Natural killer cell treated with Interleukin-12 subunit alpha and Interleukin-12 subunit beta and Interleukin-15 and Interleukin-18, amount 100 ng/mL, for 72 hours (primary cell): ENCODE data around the gene TP53I13. TPM values are rescaled to one million over a fixed set of nuclear protein-coding genes. Genes with fewer than 3 reads are reported as not detected.

Source experiments
- ATAC-seq, 2 donors: fragments of 150-1000 bp; cut with Tn5 transposase in 1 of 2; sonication (Bioruptor Pico), chemical (Tn5 transposase) in 1 of 2; 2 replicates each; pipeline ENCODE4 v1.10.0; 2021
- DNase-seq: peaks from one replicate; pipeline ENCODE4 v3.0.0; 2022; ENCODE audit warnings: low spot score
- H3K27ac Mint-ChIP-seq, 2 donors: 1 replicate in 1 of 2; 2 replicates in 1 of 2; pipeline ENCODE4 v1.8.0; 2022; ENCODE audit warnings: mixed read lengths in 2 of 2, mild to moderate bottlenecking in 1 of 2, moderate library complexity in 1 of 2
- H3K27me3 Mint-ChIP-seq, 2 donors: 1 replicate in 1 of 2; 2 replicates in 1 of 2; pipeline ENCODE4 v1.8.0; 2022; ENCODE audit warnings: mixed read lengths in 2 of 2
- H3K36me3 Mint-ChIP-seq: one replicate; pipeline ENCODE4 v1.8.0; 2022; ENCODE audit warnings: mixed read lengths
- H3K4me1 Mint-ChIP-seq, 2 donors: 1 replicate in 1 of 2; 2 replicates in 1 of 2; pipeline ENCODE4 v1.8.0; 2022; ENCODE audit warnings: low read depth in 2 of 2, mixed read lengths in 2 of 2, mild to moderate bottlenecking in 1 of 2
- H3K4me3 Mint-ChIP-seq: one replicate; pipeline ENCODE4 v1.8.0; 2022; ENCODE audit warnings: mixed read lengths
- H3K9me3 Mint-ChIP-seq: 2 replicates; pipeline ENCODE4 v1.8.0; 2022; ENCODE audit warnings: mixed read lengths
- total RNA-seq, 2 donors: library from RNA; stranded (reverse); gene quantifications; one replicate each; pipeline ENCODE4 v1.2.3, GENCODE V29; 2022

Gene TP53I13
- total RNA-seq, 2 donors from 2014 or later: 61.6 to 95.5 TPM

DNA sequence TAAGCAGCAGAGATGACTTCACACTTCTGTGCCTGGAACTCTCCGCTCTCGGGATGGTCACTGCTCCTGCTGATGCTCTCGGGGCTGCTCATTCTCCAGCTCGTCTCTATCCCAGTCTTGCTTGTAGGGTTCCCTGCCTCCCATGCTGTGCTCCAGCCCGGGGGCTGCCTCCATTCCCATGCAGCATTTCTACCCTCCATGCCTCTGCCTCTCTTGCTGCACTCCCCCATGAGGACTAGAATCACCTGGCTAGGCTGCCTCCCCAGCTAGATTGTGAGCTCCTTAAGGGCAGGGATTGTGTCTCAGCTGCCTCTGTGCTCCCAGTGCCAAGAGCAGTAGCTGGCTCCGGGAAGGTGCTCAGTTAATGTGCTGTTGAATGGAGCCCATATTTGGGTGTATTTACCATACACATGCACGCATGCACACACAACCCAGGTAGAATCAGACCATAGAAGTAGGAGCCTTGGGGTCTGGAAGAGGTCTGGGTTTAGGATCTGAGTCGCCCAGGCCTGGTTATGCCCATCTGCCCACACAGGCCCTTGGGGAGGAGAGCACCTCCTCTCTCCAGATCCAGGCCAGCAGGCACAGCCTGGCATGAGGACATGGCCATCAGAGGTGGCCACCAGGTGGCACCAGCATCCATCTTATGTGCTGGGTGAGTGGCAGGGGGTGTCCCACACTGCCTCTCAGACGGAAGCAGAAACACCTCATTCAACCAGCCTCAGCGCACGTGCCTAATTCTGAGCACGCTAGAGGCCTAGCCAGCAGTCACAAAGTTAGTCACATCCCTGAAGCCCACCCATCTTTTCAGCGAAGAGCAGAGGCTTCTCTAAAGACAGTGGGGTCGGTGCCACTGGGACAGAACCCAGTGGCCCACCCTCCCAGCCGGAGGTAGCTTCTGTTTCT lies 11.6 kb downstream of the TP53I13 start:
- Mint-ChIP-seq H3K27ac (peak overlapping the region; percentile 23 to 78), H3K4me3 (no peak overlapping the region), H3K9me3 (no peaks in the 10 kb centered on the region), H3K4me1 (peaks cover 13 to 21% of the 10 kb centered on the region in 2 donors), H3K36me3 (no peaks in the 10 kb centered on the region), H3K27me3 (no peaks in the 10 kb centered on the region)
- ATAC-seq (peak; percentile 91 to 93), DNase-seq (peak; percentile 87)

DNA sequence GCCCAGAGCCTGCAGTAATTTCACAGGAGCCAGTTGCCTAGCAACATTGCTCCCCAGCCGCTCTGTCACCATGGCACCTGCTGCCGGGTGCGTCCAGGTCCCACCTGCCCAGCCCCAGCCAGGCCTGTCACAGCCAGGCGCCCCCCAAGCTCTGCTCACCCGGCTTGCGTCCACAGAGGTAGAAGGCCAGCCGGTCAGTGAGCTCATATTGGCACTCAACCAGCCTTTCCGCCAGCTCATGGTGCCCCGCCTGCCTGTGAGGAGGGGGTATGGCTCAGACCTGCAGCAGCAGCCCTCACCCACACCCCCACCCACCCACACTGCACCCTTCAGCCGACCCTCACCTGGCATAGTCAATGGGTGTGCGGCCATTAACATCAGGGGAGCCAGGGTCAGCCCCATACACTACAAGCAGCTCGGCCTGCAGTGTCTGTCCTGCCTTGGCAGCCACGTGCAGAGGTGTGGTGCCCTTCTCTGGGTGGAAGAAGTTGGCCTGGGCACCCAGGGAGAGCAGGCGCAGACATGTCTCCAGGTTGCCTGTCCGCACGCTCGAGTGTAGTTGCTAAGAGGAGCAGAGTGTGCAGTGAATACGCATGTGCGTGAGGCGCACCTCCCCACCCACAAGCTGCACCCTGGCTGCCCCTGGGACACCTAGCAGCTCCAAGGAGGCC lies 13.2 kb downstream of the TP53I13 start:
- peaks cover 24 to 28% of the 10 kb centered on the region in 2 donors for H3K4me1 Mint-ChIP-seq
- H3K4me3 Mint-ChIP-seq: no peak overlapping the region
- no peak overlapping the region for H3K27ac Mint-ChIP-seq
- no peak for ATAC-seq
- no peaks in the 10 kb centered on the region for H3K36me3 Mint-ChIP-seq
- H3K9me3 Mint-ChIP-seq: no peaks in the 10 kb centered on the region
- DNase-seq: no peak
- H3K27me3 Mint-ChIP-seq: no peaks in the 10 kb centered on the region

GRCh38 chr17:29582254-29582765 lies 13.8 kb downstream of the TP53I13 start:
- no peak for DNase-seq
- H3K27me3 Mint-ChIP-seq: no peaks in the 10 kb centered on the region
- H3K36me3 Mint-ChIP-seq: no peaks in the 10 kb centered on the region
- H3K4me3 Mint-ChIP-seq: no peak overlapping the region
- H3K27ac Mint-ChIP-seq: no peak overlapping the region
- peaks cover 26 to 29% of the 10 kb centered on the region in 2 donors for H3K4me1 Mint-ChIP-seq
- H3K9me3 Mint-ChIP-seq: no peaks in the 10 kb centered on the region
- no peak for ATAC-seq

GRCh38 chr17:29582772-29583171 lies 14.3 kb downstream of the TP53I13 start:
- no peak for DNase-seq

DNA sequence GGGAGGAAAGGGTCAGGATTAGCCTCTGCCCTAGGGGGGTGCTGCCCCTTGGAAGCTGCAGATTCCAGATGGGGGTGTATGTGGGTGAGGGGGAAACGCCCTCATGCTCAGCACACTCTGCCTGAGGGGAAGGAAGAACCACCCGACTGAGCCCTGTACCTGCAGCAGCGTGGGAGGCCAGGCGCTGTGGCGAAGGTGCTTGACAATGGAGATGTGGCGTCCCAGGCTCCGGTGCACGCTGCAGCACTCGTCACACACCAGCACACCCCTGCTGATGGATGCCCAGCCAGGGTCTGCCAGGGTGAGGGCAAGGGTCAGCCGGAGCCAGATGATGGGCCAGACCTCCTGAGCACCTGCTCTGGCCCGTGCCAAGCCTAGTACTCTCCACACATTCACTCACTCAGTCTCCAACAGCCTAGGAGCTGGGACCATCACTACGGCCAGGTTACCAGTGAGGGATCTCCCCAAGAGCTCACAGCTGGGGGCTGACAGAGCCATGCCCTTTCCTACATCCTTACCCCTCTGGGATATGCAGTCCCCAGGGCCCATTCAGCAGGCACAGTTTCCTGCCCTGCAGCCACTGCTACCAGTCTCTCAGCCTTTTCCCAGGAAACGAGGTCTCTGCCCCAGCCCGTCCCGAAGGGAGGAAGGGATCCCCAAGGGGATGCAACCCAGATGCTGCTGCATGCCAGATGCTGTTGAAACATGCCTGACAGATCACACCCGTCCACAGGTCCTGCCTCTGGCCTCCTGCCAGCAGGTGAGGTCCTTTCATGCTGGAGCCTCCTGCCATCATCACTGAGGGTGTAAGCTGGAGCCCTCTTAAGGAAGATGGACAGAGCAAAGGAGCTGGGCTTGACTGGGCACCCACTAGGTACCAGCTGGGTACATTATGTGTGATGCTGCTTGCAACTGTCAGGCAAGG lies 15.1 kb downstream of the TP53I13 start:
- Mint-ChIP-seq H3K27me3 (no peaks in the 10 kb centered on the region), H3K27ac (peak overlapping the region; percentile 39 to 72), H3K4me1 (peaks cover 38 to 39% of the 10 kb centered on the region in 2 donors), H3K36me3 (no peaks in the 10 kb centered on the region), H3K9me3 (no peaks in the 10 kb centered on the region), H3K4me3 (no peak overlapping the region)
- DNase-seq (no peak), ATAC-seq (no peak)

More at GRCh38 chr17:29582772-29583171, 14.3 kb downstream of the TP53I13 start:
- Mint-ChIP-seq H3K4me1 (peaks cover 31 to 34% of the 10 kb centered on the region in 2 donors), H3K27ac (no peak overlapping the region), H3K4me3 (no peak overlapping the region), H3K36me3 (no peaks in the 10 kb centered on the region), H3K27me3 (no peaks in the 10 kb centered on the region), H3K9me3 (no peaks in the 10 kb centered on the region)
- no peak for ATAC-seq

DNA sequence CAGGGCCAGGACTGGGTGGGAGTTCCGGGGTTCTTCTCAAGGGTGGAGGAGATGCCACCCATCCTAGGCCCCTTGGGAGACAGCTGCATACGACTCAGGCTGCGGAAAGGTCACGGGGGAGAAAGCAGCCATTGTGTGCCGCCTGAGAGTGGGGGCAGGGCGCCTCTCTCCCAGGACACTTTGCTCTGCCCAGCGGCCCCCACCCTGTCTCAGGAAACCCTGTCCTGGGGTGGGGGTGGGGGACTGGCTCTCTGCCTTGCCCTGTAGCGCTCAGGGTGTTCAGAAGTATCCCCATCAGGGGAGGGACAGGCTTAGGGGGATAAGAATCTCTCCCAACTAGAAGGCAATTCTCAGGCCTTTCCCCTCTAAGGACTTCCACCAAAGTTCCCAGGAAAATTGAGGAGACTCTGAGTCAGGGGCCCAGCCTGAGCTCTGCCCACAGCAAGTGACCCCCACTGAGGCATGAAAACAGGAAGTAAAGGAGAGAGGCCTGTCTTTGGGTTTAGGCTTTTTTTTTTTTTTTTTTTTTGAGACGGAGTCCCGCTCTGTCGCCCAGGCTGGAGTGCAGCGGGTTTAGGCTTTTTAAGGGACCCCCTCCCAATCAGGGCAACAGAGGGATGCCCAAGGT lies 16.1 kb downstream of the TP53I13 start:
- no peaks in the 10 kb centered on the region for H3K27me3 Mint-ChIP-seq
- ATAC-seq (no peak), DNase-seq (no peak)
- no peaks in the 10 kb centered on the region for H3K36me3 Mint-ChIP-seq
- peak overlapping the region; percentile 56 to 72 for H3K27ac Mint-ChIP-seq
- no peaks in the 10 kb centered on the region for H3K9me3 Mint-ChIP-seq
- H3K4me1 Mint-ChIP-seq: peaks cover 36 to 38% of the 10 kb centered on the region in 2 donors
- peak overlapping the region; percentile 55 for H3K4me3 Mint-ChIP-seq

- Mint-ChIP-seq H3K4me1 (peaks cover 38 to 40% of the 10 kb centered on the region in 2 donors), H3K4me3 (peak overlapping the region; percentile 55), H3K27me3 (no peaks in the 10 kb centered on the region), H3K9me3 (no peaks in the 10 kb centered on the region), H3K36me3 (no peaks in the 10 kb centered on the region), H3K27ac (peak overlapping the region; percentile 56 to 72)
- no peak for ATAC-seq
- DNase-seq: no peak
Observed at GRCh38 chr17:29585080-29585751, 16.7 kb downstream of the TP53I13 start.

- Mint-ChIP-seq H3K9me3 (no peaks in the 10 kb centered on the region), H3K4me1 (peaks cover 42 to 43% of the 10 kb centered on the region in 2 donors)
- no peak for ATAC-seq
Observed at GRCh38 chr17:29586676-29587469, 18.4 kb downstream of the TP53I13 start.

GRCh38 chr17:29587591-29587990 lies 19.1 kb downstream of the TP53I13 start:
- H3K36me3 Mint-ChIP-seq: no peaks in the 10 kb centered on the region
- peak overlapping the region; percentile 33 to 66 for H3K27ac Mint-ChIP-seq
- no peaks in the 10 kb centered on the region for H3K27me3 Mint-ChIP-seq
- ATAC-seq: no peak
- no peaks in the 10 kb centered on the region for H3K9me3 Mint-ChIP-seq
- peaks cover 42 to 47% of the 10 kb centered on the region in 2 donors for H3K4me1 Mint-ChIP-seq
- no peak for DNase-seq
- H3K4me3 Mint-ChIP-seq: peak overlapping the region; percentile 87

More at GRCh38 chr17:29586676-29587469, 18.4 kb downstream of the TP53I13 start:
- peak overlapping the region; percentile 87 for H3K4me3 Mint-ChIP-seq
- H3K27me3 Mint-ChIP-seq: no peaks in the 10 kb centered on the region
- H3K27ac Mint-ChIP-seq: peak overlapping the region; percentile 66 to 72
- H3K36me3 Mint-ChIP-seq: no peaks in the 10 kb centered on the region
- DNase-seq: no peak

- peaks cover 42 to 47% of the 10 kb centered on the region in 2 donors for H3K4me1 Mint-ChIP-seq
- no peak for DNase-seq
- H3K27ac Mint-ChIP-seq: peak overlapping the region; percentile 33 to 66
- no peaks in the 10 kb centered on the region for H3K36me3 Mint-ChIP-seq
- H3K4me3 Mint-ChIP-seq: peak overlapping the region; percentile 87
- no peaks in the 10 kb centered on the region for H3K9me3 Mint-ChIP-seq
- ATAC-seq: no peak
- no peaks in the 10 kb centered on the region for H3K27me3 Mint-ChIP-seq
Observed at GRCh38 chr17:29588017-29588561, 19.6 kb downstream of the TP53I13 start.

DNA sequence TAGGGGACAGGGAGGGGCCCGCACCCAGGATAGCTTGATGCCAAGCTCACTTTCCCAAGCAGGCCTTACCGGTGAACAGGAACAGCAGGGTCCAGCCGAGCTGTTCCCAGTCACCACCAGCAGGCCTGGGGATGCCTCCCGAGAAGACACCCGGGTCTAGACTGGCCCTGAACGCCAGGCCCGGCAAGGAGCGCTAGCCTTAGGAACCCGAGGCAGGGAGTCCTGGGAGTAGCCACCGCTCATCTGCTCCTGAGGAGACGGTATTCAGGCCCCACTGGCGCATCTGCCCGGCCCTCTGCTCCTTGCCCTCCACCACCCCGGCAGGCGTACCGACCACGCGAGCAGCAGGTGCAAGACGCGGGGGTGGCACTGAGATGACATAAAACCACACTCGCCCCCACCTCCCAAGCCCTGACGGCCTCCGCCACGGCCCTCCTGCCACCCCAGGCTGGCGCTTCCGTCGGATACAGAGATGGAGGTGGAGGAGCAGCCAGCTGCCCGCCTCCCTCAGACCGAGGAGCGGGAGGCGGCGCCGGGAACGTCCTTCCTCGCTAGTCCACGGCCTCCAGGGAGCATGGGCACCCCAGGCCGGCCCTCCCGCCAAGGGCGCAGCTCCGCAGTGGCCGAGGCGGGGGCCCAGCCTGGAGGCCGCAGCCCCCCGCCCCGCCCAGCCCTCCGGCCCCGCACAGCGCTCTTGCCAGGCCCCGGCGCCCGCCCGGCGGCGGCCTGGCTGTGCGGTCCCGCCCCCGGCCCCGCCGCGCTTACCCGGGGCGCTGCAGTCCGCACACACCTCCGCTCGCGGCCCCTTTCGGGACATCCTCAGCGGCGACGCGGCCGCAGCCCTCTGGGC lies 20.3 kb downstream of the TP53I13 start:
- Mint-ChIP-seq H3K36me3 (no peaks in the 10 kb centered on the region), H3K4me1 (peaks cover 42 to 46% of the 10 kb centered on the region in 2 donors), H3K27me3 (no peaks in the 10 kb centered on the region), H3K27ac (peak overlapping the region; percentile 33 to 66), H3K4me3 (peak overlapping the region; percentile 87), H3K9me3 (no peaks in the 10 kb centered on the region)
- peak; percentile 50 to 51 for ATAC-seq
- no peak for DNase-seq
